ENCODE measurements around the gene CXCR4.

The CXCR4 gene

GRCh38 chr2:136139631-136140030 is 21.7 kb upstream of the CXCR4 start:
- no peaks in the 10 kb centered on the region for H3K36me3 ChIP-seq (ENCODE audit: insufficient read depth, low read depth, low read length)
- no peaks in the 10 kb centered on the region for H3K9me3 ChIP-seq (ENCODE audit: insufficient read depth, low read depth, low read length)
- H3K27ac ChIP-seq (ENCODE audit: low read length), result no peak overlapping the region
- no peak overlapping the region for H3K9ac ChIP-seq (ENCODE audit: low read depth, low read length)
- H3K27me3 ChIP-seq (ENCODE audit: insufficient read depth, low read length), result no peaks in the 10 kb centered on the region
- no peak overlapping the region for H3K4me3 ChIP-seq (ENCODE audit: low read length)
- peaks cover 10% of the 10 kb centered on the region; the same call in 1 of the 2 replicates for H3K4me1 ChIP-seq (ENCODE audit: insufficient read depth, low read length)

GRCh38 chr2:136137982-136138381 is 20.0 kb upstream of the CXCR4 start:
- Histone ChIP-seq H3K4me1 (ENCODE audit: insufficient read depth, low read length) (peaks cover 10% of the 10 kb centered on the region; the same call in 1 of the 2 replicates), H3K27me3 (ENCODE audit: insufficient read depth, low read length) (no peaks in the 10 kb centered on the region), H3K27ac (ENCODE audit: low read length) (no peak overlapping the region), H3K9me3 (ENCODE audit: insufficient read depth, low read depth, low read length) (no peaks in the 10 kb centered on the region), H3K36me3 (ENCODE audit: insufficient read depth, low read depth, low read length) (no peaks in the 10 kb centered on the region), H3K9ac (ENCODE audit: low read depth, low read length) (no peak overlapping the region), H3K4me3 (ENCODE audit: low read length) (no peak overlapping the region)

GRCh38 chr2:136136931-136137330 is 19.0 kb upstream of the CXCR4 start:
- Histone ChIP-seq H3K9ac (ENCODE audit: low read depth, low read length) (no peak overlapping the region), H3K4me1 (ENCODE audit: insufficient read depth, low read length) (peaks cover 7% of the 10 kb centered on the region; the same call in 1 of the 2 replicates), H3K4me3 (ENCODE audit: low read length) (no peak overlapping the region), H3K27ac (ENCODE audit: low read length) (no peak overlapping the region), H3K36me3 (ENCODE audit: insufficient read depth, low read depth, low read length) (no peaks in the 10 kb centered on the region), H3K27me3 (ENCODE audit: insufficient read depth, low read length) (no peaks in the 10 kb centered on the region), H3K9me3 (ENCODE audit: insufficient read depth, low read depth, low read length) (no peaks in the 10 kb centered on the region)

GRCh38 chr2:136135921-136136906 is 18.3 kb upstream of the CXCR4 start:
- no peaks in the 10 kb centered on the region; the same call in 1 of the 2 replicates for H3K4me1 ChIP-seq (ENCODE audit: insufficient read depth, low read length)
- H3K27me3 ChIP-seq (ENCODE audit: insufficient read depth, low read length), result no peaks in the 10 kb centered on the region
- no peak overlapping the region for H3K4me3 ChIP-seq (ENCODE audit: low read length)
- no peak overlapping the region for H3K27ac ChIP-seq (ENCODE audit: low read length)
- H3K36me3 ChIP-seq (ENCODE audit: insufficient read depth, low read depth, low read length), result no peaks in the 10 kb centered on the region
- H3K9ac ChIP-seq (ENCODE audit: low read depth, low read length), result no peak overlapping the region
- no peaks in the 10 kb centered on the region for H3K9me3 ChIP-seq (ENCODE audit: insufficient read depth, low read depth, low read length)

GRCh38 chr2:136135462-136135861 is 17.5 kb upstream of the CXCR4 start:
- Histone ChIP-seq H3K9me3 (ENCODE audit: insufficient read depth, low read depth, low read length) (no peaks in the 10 kb centered on the region), H3K9ac (ENCODE audit: low read depth, low read length) (no peak overlapping the region), H3K4me1 (ENCODE audit: insufficient read depth, low read length) (no peaks in the 10 kb centered on the region; the same call in 1 of the 2 replicates), H3K36me3 (ENCODE audit: insufficient read depth, low read depth, low read length) (no peaks in the 10 kb centered on the region), H3K27me3 (ENCODE audit: insufficient read depth, low read length) (no peaks in the 10 kb centered on the region), H3K4me3 (ENCODE audit: low read length) (no peak overlapping the region), H3K27ac (ENCODE audit: low read length) (no peak overlapping the region)

GRCh38 chr2:136134126-136134525 is 16.2 kb upstream of the CXCR4 start:
- no peak overlapping the region for H3K4me3 ChIP-seq (ENCODE audit: low read length)
- no peak overlapping the region for H3K9ac ChIP-seq (ENCODE audit: low read depth, low read length)
- H3K27ac ChIP-seq (ENCODE audit: low read length), result no peak overlapping the region
- H3K27me3 ChIP-seq (ENCODE audit: insufficient read depth, low read length), result no peaks in the 10 kb centered on the region
- H3K36me3 ChIP-seq (ENCODE audit: insufficient read depth, low read depth, low read length), result no peaks in the 10 kb centered on the region
- peaks cover 3% of the 10 kb centered on the region for H3K4me1 ChIP-seq (ENCODE audit: insufficient read depth, low read length)
- H3K9me3 ChIP-seq (ENCODE audit: insufficient read depth, low read depth, low read length), result no peaks in the 10 kb centered on the region

- Histone ChIP-seq H3K27ac (ENCODE audit: low read length) (no peak overlapping the region), H3K9me3 (ENCODE audit: insufficient read depth, low read depth, low read length) (no peaks in the 10 kb centered on the region), H3K9ac (ENCODE audit: low read depth, low read length) (no peak overlapping the region), H3K36me3 (ENCODE audit: insufficient read depth, low read depth, low read length) (no peaks in the 10 kb centered on the region), H3K4me3 (ENCODE audit: low read length) (no peak overlapping the region), H3K4me1 (ENCODE audit: insufficient read depth, low read length) (peaks cover 8% of the 10 kb centered on the region), H3K27me3 (ENCODE audit: insufficient read depth, low read length) (no peaks in the 10 kb centered on the region)
Measured at GRCh38 chr2:136133586-136133985, 15.6 kb upstream of the CXCR4 start.

GRCh38 chr2:136133176-136133575 is 15.2 kb upstream of the CXCR4 start:
- H3K9ac ChIP-seq (ENCODE audit: low read depth, low read length), result no peak overlapping the region
- no peak overlapping the region for H3K4me3 ChIP-seq (ENCODE audit: low read length)
- no peaks in the 10 kb centered on the region for H3K36me3 ChIP-seq (ENCODE audit: insufficient read depth, low read depth, low read length)
- H3K4me1 ChIP-seq (ENCODE audit: insufficient read depth, low read length), result peaks cover 8% of the 10 kb centered on the region
- H3K27ac ChIP-seq (ENCODE audit: low read length), result no peak overlapping the region
- H3K27me3 ChIP-seq (ENCODE audit: insufficient read depth, low read length), result no peaks in the 10 kb centered on the region
- H3K9me3 ChIP-seq (ENCODE audit: insufficient read depth, low read depth, low read length), result no peaks in the 10 kb centered on the region

- Histone ChIP-seq H3K27ac (ENCODE audit: low read length) (no peak overlapping the region), H3K4me3 (ENCODE audit: low read length) (no peak overlapping the region), H3K9me3 (ENCODE audit: insufficient read depth, low read depth, low read length) (no peaks in the 10 kb centered on the region), H3K9ac (ENCODE audit: low read depth, low read length) (no peak overlapping the region), H3K27me3 (ENCODE audit: insufficient read depth, low read length) (no peaks in the 10 kb centered on the region), H3K4me1 (ENCODE audit: insufficient read depth, low read length) (peaks cover 8% of the 10 kb centered on the region), H3K36me3 (ENCODE audit: insufficient read depth, low read depth, low read length) (no peaks in the 10 kb centered on the region)
Measured at GRCh38 chr2:136132825-136133155, 14.8 kb upstream of the CXCR4 start.

GRCh38 chr2:136131961-136132824 is 14.2 kb upstream of the CXCR4 start:
- Histone ChIP-seq H3K27me3 (ENCODE audit: insufficient read depth, low read length) (no peaks in the 10 kb centered on the region), H3K9ac (ENCODE audit: low read depth, low read length) (no peak overlapping the region), H3K4me3 (ENCODE audit: low read length) (no peak overlapping the region), H3K27ac (ENCODE audit: low read length) (no peak overlapping the region), H3K9me3 (ENCODE audit: insufficient read depth, low read depth, low read length) (no peaks in the 10 kb centered on the region), H3K36me3 (ENCODE audit: insufficient read depth, low read depth, low read length) (no peaks in the 10 kb centered on the region), H3K4me1 (ENCODE audit: insufficient read depth, low read length) (peaks cover 14% of the 10 kb centered on the region)

- H3K4me1 ChIP-seq (ENCODE audit: insufficient read depth, low read length), result peaks cover 20% of the 10 kb centered on the region
- H3K4me3 ChIP-seq (ENCODE audit: low read length), result no peak overlapping the region
- no peak overlapping the region for H3K27ac ChIP-seq (ENCODE audit: low read length)
Measured at GRCh38 chr2:136131484-136131960, 13.6 kb upstream of the CXCR4 start.

More at GRCh38 chr2:136131484-136131960, 13.6 kb upstream of the CXCR4 start:
- Histone ChIP-seq H3K9ac (ENCODE audit: low read depth, low read length) (no peak overlapping the region), H3K9me3 (ENCODE audit: insufficient read depth, low read depth, low read length) (no peaks in the 10 kb centered on the region), H3K27me3 (ENCODE audit: insufficient read depth, low read length) (no peaks in the 10 kb centered on the region; the same call in 1 of the 2 replicates), H3K36me3 (ENCODE audit: insufficient read depth, low read depth, low read length) (no peaks in the 10 kb centered on the region)

All from iPS-20b (cell line).